ENCODE data around the gene SPC25.

- TF ChIP-seq, protein P1, sequence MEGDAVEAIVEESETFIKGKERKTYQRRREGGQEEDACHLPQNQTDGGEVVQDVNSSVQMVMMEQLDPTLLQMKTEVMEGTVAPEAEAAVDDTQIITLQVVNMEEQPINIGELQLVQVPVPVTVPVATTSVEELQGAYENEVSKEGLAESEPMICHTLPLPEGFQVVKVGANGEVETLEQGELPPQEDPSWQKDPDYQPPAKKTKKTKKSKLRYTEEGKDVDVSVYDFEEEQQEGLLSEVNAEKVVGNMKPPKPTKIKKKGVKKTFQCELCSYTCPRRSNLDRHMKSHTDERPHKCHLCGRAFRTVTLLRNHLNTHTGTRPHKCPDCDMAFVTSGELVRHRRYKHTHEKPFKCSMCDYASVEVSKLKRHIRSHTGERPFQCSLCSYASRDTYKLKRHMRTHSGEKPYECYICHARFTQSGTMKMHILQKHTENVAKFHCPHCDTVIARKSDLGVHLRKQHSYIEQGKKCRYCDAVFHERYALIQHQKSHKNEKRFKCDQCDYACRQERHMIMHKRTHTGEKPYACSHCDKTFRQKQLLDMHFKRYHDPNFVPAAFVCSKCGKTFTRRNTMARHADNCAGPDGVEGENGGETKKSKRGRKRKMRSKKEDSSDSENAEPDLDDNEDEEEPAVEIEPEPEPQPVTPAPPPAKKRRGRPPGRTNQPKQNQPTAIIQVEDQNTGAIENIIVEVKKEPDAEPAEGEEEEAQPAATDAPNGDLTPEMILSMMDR (IDR thresholded peaks at IDR 0.05), result no peak
- TF ChIP-seq POLR2A (IDR thresholded peaks at IDR 0.05), result no peak
- TF ChIP-seq EP300 (IDR thresholded peaks at IDR 0.05), result no peak
Measured at GRCh38 chr2:168913495-168913894, 23.3 kb upstream of the SPC25 start.

All from ovary (tissue), 3 donors.